Upper lobe of left lung (tissue), 4 donors: Measurements from ENCODE around the gene SCGB1A1.

ENCODE experiments used
- CTCF ChIP-seq, 6 experiments: fragments of 450-650 bp in 4 of 6; fragments of 200-600 bp in 2 of 6; sonication (generic) in 2 of 6; IDR thresholded peaks; one replicate each; pipeline ENCODE4 v1.5.1; 2016 to 2019; ENCODE audit warnings: antibody characterized with exemption in 6 of 6
- POLR2A ChIP-seq, 4 donors: fragments of 450-650 bp; IDR thresholded peaks; one replicate each; pipeline ENCODE4 v1.5.1; 2016 to 2017; ENCODE audit warnings: antibody characterized with exemption in 4 of 4, mild to moderate bottlenecking in 2 of 4

GRCh38 chr11:62423012-62423411, 4.2 kb downstream of the SCGB1A1 start:
- TF ChIP-seq CTCF (IDR thresholded peaks at IDR 0.05): no peak
- TF ChIP-seq POLR2A (IDR thresholded peaks at IDR 0.05): no peak
